Activated T-cell treated with anti-CD3 and anti-CD28 coated beads, Interleukin-2, amount 50 U/mL, for 24 hours (primary cell): ENCODE measurements around the gene MYO1B.

Experiments
- DNase-seq: peaks from one replicate; pipeline ENCODE4 v3.0.0-alpha.2; 2020
- H3K27ac Mint-ChIP-seq: 2 replicates; pipeline ENCODE4 v1.8.0; 2020; ENCODE audit warnings: mild to moderate bottlenecking, mixed read lengths
- H3K27me3 Mint-ChIP-seq: 2 replicates; pipeline ENCODE4 v1.8.0; 2020; ENCODE audit warnings: mixed read lengths
- H3K36me3 Mint-ChIP-seq: 2 replicates; pipeline ENCODE4 v1.8.0; 2020; ENCODE audit warnings: low read depth, mixed read lengths
- H3K4me1 Mint-ChIP-seq: 2 replicates; pipeline ENCODE4 v1.8.0; 2020; ENCODE audit warnings: low read depth, mixed read lengths
- H3K4me3 Mint-ChIP-seq: 2 replicates; pipeline ENCODE4 v1.8.0; 2020; ENCODE audit warnings: mild to moderate bottlenecking, moderate library complexity, mixed read lengths
- H3K9me3 Mint-ChIP-seq: 2 replicates; pipeline ENCODE4 v1.8.0; 2020; ENCODE audit warnings: mixed read lengths

Gene MYO1B

GRCh38 chr2:191289049-191289448 is 43.8 kb downstream of the MYO1B start:
- H3K4me3 Mint-ChIP-seq: no peak overlapping the region
- no peaks in the 10 kb centered on the region for H3K4me1 Mint-ChIP-seq
- H3K27me3 Mint-ChIP-seq: no peaks in the 10 kb centered on the region
- H3K9me3 Mint-ChIP-seq: no peaks in the 10 kb centered on the region
- no peaks in the 10 kb centered on the region for H3K36me3 Mint-ChIP-seq
- no peak for DNase-seq
- H3K27ac Mint-ChIP-seq: no peak overlapping the region

DNA sequence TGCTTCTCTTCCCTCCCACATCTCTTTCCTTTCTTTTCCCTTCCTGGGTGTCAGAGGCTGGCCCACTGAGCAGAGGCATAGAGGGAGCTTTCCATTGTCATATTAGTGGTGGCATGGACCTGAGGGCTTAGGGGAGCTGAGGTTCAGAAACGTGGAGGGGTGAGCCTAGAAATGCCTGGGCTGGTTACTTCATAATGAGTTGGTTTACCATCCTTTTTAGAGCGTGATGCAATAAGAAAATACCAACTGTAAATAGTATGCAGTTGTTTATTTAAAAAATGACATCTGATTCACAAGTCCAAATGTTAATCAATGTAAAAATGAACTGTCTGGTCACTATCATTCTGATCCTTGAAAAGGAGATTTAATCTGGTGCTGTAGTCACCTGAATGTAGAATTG is 46.3 kb downstream of the MYO1B start:
- Mint-ChIP-seq H3K9me3 (no peaks in the 10 kb centered on the region), H3K4me3 (no peak overlapping the region), H3K4me1 (no peaks in the 10 kb centered on the region), H3K27ac (no peak overlapping the region), H3K36me3 (no peaks in the 10 kb centered on the region), H3K27me3 (no peaks in the 10 kb centered on the region)
- no peak for DNase-seq

GRCh38 chr2:191292869-191293268 is 47.7 kb downstream of the MYO1B start:
- Mint-ChIP-seq H3K4me1 (no peaks in the 10 kb centered on the region), H3K4me3 (no peak overlapping the region), H3K36me3 (no peaks in the 10 kb centered on the region), H3K27ac (no peak overlapping the region), H3K9me3 (no peaks in the 10 kb centered on the region), H3K27me3 (no peaks in the 10 kb centered on the region)
- no peak for DNase-seq

DNA sequence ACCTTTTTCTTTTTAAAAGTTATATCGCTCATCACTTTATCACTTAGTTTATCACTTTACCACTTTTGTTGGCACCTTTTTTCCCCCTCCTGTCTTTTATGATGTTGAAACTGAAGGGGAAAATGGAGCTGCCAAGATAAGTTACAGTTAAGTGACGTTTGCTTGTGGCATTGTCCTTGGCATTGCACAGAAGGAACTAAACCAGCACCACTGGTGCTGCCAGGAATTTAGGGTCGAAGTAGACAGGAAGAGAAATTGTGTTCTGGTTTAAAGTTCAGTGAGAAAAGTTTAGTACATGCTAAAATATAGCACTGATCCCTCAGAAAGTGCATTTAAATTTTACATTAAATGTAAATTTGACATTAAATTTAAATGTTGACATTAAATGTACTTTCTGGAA is 49.9 kb downstream of the MYO1B start:
- Mint-ChIP-seq H3K4me1 (no peaks in the 10 kb centered on the region), H3K36me3 (no peaks in the 10 kb centered on the region), H3K9me3 (no peaks in the 10 kb centered on the region), H3K27ac (no peak overlapping the region), H3K4me3 (no peak overlapping the region), H3K27me3 (no peaks in the 10 kb centered on the region)
- no peak for DNase-seq

DNA sequence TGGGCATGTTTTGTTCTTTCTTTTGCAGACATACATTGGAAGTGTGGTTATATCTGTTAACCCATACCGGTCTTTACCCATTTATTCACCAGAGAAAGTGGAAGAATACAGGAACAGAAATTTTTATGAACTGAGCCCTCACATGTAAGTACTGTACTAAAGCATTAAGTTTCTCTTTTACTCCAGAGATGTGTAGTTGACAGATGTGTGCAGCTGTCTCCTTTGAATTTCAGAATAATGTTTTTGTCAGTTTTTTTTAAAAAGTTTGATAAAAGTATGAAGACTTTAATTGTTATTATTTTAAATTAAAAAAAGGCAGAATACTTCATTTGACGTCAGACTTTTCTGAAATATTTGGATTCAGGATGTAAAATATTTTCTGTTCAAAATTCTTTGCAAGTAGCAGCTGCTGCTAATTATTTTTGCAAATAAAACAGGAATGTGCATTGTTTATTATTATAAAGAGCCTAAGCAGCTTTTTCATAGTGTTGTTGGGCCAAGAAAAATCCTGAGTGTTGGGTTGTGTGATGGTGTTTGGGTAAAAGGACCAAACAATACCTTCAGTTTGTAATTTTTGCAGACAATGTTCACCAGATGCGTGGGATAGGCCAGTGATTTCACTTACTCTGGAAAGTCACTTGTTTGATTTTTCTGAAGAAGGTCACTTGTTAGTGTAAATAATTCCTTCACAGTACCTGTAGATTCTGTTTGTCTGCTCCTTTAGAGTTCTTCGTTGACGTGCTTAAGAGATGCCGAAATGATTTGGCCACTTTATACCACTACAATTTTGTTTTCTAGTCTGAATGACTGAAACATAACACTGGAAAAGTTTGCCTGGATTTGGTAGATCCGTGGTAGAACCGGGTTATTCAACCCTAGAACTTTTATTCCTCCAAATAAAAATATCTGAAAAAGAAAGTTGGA is 51.1 kb downstream of the MYO1B start:
- Mint-ChIP-seq H3K4me3 (no peak overlapping the region), H3K27me3 (peaks cover 2% of the 10 kb centered on the region), H3K36me3 (no peaks in the 10 kb centered on the region), H3K27ac (no peak overlapping the region), H3K9me3 (no peaks in the 10 kb centered on the region), H3K4me1 (no peaks in the 10 kb centered on the region)
- DNase-seq: no peak

GRCh38 chr2:191297033-191297432 is 51.8 kb downstream of the MYO1B start:
- no peak for DNase-seq
- peaks cover 2% of the 10 kb centered on the region for H3K27me3 Mint-ChIP-seq
- no peak overlapping the region for H3K4me3 Mint-ChIP-seq
- H3K4me1 Mint-ChIP-seq: no peaks in the 10 kb centered on the region
- no peaks in the 10 kb centered on the region for H3K9me3 Mint-ChIP-seq
- no peaks in the 10 kb centered on the region for H3K36me3 Mint-ChIP-seq
- no peak overlapping the region for H3K27ac Mint-ChIP-seq

- Mint-ChIP-seq H3K36me3 (no peaks in the 10 kb centered on the region), H3K4me1 (no peaks in the 10 kb centered on the region), H3K9me3 (no peaks in the 10 kb centered on the region), H3K27ac (no peak overlapping the region), H3K27me3 (peaks cover 2% of the 10 kb centered on the region), H3K4me3 (no peak overlapping the region)
- DNase-seq: no peak
These were observed 53.1 kb downstream of the MYO1B start for GRCh38 chr2:191298306-191298705.

DNA sequence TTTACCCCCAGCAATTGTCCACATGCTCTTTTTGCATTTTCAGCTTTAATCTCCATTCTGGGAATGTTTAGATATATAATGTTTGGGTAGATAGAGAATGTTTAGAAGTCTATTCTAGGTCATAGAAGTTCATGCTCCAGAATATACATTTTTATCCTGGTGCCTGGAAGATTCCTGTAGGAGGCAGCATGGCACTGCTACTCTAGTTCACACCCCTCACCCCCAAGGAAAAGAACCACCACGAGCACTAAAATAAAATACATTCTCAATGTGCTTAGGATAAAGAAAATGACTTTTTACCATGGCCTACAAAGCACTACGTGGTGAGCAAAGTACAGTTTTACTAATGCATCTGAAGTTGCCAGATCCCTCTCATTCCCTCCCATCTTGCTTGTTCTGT is 53.8 kb downstream of the MYO1B start:
- H3K4me3 Mint-ChIP-seq: no peak overlapping the region
- no peaks in the 10 kb centered on the region for H3K36me3 Mint-ChIP-seq
- no peak for DNase-seq
- H3K27ac Mint-ChIP-seq: no peak overlapping the region
- peaks cover 2% of the 10 kb centered on the region for H3K27me3 Mint-ChIP-seq
- no peaks in the 10 kb centered on the region for H3K9me3 Mint-ChIP-seq
- H3K4me1 Mint-ChIP-seq: no peaks in the 10 kb centered on the region

- peaks cover 2% of the 10 kb centered on the region for H3K27me3 Mint-ChIP-seq
- H3K36me3 Mint-ChIP-seq: no peaks in the 10 kb centered on the region
- H3K27ac Mint-ChIP-seq: no peak overlapping the region
- DNase-seq: no peak
- no peak overlapping the region for H3K4me3 Mint-ChIP-seq
- H3K4me1 Mint-ChIP-seq: no peaks in the 10 kb centered on the region
- H3K9me3 Mint-ChIP-seq: no peaks in the 10 kb centered on the region
These were observed 54.7 kb downstream of the MYO1B start for GRCh38 chr2:191299866-191300265.

DNA sequence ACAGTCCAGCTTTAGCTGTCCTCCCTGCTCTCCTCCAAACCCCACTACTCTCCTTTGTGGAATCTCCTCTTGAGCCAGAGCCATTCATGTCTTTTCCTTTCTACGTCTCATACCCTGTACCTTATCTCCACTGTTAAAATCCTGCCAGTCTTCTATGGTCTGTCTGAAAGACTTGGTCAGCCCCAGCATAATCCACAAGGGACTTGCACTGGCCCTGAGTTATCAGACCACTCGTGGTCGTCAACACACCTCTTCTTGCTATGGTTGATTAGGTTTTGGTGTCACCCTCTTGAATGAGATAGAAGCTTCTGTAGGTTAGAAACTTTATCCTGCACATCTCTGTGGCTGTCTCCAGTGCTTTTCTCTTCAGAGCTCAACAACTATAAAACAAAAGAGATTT is 56.8 kb downstream of the MYO1B start:
- H3K27ac Mint-ChIP-seq: no peak overlapping the region
- DNase-seq: no peak
- H3K9me3 Mint-ChIP-seq: no peaks in the 10 kb centered on the region
- peaks cover 2% of the 10 kb centered on the region for H3K27me3 Mint-ChIP-seq
- no peaks in the 10 kb centered on the region for H3K4me1 Mint-ChIP-seq
- H3K36me3 Mint-ChIP-seq: no peaks in the 10 kb centered on the region
- no peak overlapping the region for H3K4me3 Mint-ChIP-seq

DNA sequence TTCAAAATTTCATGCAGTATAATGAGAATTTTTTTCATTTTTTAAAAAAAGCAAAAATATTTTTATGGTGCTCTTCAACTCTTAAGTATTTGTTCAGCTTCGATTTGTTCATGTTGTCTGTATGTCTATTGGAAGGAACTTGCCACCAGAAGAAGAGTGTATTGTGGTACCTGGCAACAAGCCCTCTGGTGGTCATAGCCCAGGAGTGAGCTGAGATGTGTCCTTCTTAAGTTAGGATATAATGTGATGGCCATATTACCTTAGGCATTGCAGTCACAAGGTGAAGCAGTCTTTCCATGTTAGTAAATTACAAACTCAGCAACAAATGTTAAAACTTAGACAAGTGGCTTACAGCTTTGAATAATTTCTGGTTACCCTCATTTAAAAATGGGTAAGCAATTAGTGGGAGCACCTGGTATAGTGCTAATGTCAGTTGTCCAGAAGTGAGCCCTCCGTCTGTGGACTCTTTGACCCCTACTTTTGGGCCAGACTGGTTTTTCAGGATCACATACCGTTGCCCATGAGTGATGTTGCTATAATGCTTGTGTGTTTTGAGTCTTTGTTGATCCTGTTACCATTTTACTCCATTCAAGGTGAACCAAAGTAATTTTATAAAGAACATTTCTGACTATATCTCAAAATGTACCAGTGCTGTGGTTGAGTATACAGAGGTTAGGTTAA is 57.4 kb downstream of the MYO1B start:
- Mint-ChIP-seq H3K4me3 (no peak overlapping the region), H3K36me3 (no peaks in the 10 kb centered on the region), H3K9me3 (no peaks in the 10 kb centered on the region), H3K27me3 (peaks cover 2% of the 10 kb centered on the region), H3K4me1 (no peaks in the 10 kb centered on the region), H3K27ac (no peak overlapping the region)
- no peak for DNase-seq

DNA sequence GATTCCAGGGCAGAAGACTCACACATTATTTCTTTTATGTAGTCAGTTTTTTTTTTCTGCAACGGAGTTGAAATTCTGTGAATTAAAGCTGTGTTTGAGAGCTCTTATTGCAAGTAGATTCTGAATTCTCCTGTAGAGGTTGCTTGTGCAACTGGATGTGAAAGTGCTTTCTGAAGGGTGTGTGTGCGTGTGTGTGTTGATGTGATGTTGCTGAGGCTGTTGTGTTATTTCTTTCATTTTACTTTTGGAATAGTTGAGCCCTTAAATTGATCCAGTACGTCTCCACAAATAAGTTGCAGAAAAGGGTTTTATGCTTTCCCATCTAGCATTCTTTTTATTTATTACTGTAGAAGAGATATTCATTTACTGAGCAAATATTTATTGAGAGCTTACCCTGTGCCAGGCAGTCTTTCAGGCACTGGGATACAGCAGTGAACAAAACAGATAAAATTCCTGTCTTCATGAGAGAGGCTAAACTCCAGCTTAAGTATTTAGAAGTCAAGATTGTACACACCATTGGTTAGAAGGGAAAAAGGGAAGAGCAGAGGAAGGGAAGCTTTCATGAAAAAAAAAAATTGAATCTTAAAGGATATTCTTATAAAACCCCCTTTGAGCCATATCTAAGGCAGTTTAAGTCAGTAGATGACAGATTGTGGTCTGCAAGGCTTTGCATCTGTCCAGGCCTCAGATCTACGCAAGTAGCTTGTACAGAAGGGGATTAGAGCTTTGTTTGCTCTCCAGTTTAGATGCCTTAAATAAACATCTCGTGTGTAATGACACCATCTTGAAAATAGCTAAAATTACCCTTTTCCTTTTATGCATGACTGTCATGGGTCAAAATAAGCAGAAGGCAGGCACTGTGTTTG is 58.2 kb downstream of the MYO1B start:
- no peak overlapping the region for H3K4me3 Mint-ChIP-seq
- no peak overlapping the region for H3K27ac Mint-ChIP-seq
- H3K9me3 Mint-ChIP-seq: no peaks in the 10 kb centered on the region
- H3K4me1 Mint-ChIP-seq: no peaks in the 10 kb centered on the region
- no peaks in the 10 kb centered on the region for H3K36me3 Mint-ChIP-seq
- no peak for DNase-seq
- peaks cover 2% of the 10 kb centered on the region for H3K27me3 Mint-ChIP-seq

DNA sequence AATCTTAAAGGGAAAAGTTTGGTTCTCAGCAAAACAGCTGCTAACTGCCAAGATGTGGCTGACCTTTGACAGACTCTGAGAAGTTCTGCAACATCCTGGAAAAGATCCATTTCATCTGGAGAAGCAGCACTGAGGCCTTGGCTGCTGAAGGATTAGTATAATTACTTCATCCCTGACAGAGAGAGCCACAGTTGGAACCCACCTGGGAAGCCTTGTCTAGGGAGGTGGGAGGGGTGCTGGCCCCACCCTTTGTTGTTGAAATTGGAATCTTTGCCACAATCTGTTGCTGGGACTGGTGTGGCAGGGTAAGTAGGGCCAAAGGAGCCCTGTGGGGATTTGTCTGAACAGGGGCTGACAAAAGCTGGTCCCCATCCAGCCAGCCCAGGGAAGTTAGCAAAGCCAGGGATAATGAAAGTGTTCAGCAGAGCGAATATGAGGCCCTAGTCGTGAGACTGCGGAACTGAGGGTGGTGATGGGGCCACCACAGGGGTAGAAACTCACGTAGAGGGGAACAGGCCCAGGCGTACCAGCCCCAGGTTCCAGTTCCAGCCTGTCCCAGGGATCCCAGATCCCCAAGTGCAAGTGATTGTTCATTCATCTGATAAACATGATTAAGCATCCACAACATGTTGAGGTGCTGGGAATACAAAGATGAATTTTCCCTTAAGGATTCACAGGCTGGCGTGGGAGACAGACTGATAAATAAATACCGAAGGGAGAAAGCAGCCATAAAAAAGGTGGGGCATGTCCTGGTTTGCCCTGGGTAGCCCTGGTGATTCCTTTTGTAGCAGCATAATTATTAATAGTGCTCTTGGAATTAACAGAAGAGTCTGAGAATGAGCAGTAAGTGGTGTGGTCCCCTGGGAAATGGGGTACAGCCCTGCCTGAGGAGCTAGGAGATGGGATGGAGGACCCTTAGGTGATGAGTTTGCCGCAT is 60.0 kb downstream of the MYO1B start:
- no peak for DNase-seq
- Mint-ChIP-seq H3K36me3 (no peaks in the 10 kb centered on the region), H3K27ac (no peak overlapping the region), H3K9me3 (no peaks in the 10 kb centered on the region), H3K4me3 (no peak overlapping the region), H3K4me1 (no peaks in the 10 kb centered on the region), H3K27me3 (peaks cover 2% of the 10 kb centered on the region)

GRCh38 chr2:191308026-191308425 is 62.8 kb downstream of the MYO1B start:
- no peaks in the 10 kb centered on the region for H3K27me3 Mint-ChIP-seq
- H3K4me3 Mint-ChIP-seq: no peak overlapping the region
- H3K36me3 Mint-ChIP-seq: no peaks in the 10 kb centered on the region
- DNase-seq: no peak
- H3K4me1 Mint-ChIP-seq: no peaks in the 10 kb centered on the region
- H3K27ac Mint-ChIP-seq: no peak overlapping the region
- H3K9me3 Mint-ChIP-seq: no peaks in the 10 kb centered on the region
